T-helper 1 cell treated with Interleukin-12 subunit alpha and Interleukin-12 subunit beta and Interleukin-4 antibody, amounts not matched to agents 30 ng/mL and 1 ng/mL, for 36 hours (primary cell): ENCODE results near the gene SLC46A3. TPM values are rescaled to one million over a fixed set of nuclear protein-coding genes. Genes with fewer than 3 reads are reported as not detected.
"Not testable (repeated sequence)": the region's sequence is repeated elsewhere in the genome, so short reads cannot be mapped to it uniquely, and the experiment has no call there.

ENCODE experiments used
- intact Hi-C: fragments of 100-400 bp; cut with micrococcal nuclease; formaldehyde crosslinking; loops from one replicate; pipeline ENCODE4 v1.15.1; 2024
- total RNA-seq: library from RNA; stranded (reverse); gene quantifications from 2 replicates; pipeline ENCODE4 v1.2.3, GENCODE V29; 2022

The SLC46A3 gene, protein sequence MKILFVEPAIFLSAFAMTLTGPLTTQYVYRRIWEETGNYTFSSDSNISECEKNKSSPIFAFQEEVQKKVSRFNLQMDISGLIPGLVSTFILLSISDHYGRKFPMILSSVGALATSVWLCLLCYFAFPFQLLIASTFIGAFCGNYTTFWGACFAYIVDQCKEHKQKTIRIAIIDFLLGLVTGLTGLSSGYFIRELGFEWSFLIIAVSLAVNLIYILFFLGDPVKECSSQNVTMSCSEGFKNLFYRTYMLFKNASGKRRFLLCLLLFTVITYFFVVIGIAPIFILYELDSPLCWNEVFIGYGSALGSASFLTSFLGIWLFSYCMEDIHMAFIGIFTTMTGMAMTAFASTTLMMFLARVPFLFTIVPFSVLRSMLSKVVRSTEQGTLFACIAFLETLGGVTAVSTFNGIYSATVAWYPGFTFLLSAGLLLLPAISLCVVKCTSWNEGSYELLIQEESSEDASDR
- 11.2 and 11.4 TPM in 2 replicates for total RNA-seq

DNA sequence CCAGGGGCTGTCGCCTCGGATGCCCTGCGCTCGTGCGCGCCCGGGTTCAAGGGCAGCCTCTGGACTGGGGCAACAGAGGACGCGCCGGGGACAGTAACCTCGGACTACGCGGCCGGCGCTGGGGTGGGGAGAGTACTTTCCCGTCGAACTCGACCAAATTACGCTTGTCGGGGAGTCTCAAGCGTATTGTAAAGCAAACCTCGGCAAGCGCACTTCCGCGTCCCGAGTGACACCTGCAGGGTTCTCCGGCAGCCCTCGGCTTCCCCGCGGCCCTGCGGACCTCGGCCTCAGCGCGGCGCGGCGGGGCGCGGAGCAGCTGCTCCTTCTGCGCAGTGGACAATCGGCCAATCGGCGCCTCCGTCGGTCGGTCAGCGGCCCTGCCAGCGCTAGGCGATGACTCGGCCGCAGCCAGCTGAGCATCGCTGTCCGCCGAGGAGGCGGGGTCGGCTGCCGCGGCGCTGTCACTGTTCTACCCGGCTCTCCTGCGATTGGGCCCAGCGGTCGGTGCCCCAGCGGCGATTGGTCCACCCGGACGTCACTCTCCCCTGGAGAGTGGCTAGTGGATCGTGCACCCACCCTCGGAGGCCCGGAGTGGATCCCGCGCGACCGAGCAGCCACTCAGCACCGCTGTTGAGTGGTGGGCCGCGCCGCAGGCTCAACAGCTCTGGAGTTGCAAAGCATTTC is at the start of gene SLC46A3:
SLC46A3 (minus strand) TSS at position 428 of the 684 bp plus-strand sequence. CDS start 972 bp downstream, outside the sequence.
- intact Hi-C loops = loop anchor here (1.0 to 5.0 kb wide), 9 partner anchors 10 to 1466 kb away; partner anchors contain the start of genes LNX2, PAN3, POMP and RPL21

DNA sequence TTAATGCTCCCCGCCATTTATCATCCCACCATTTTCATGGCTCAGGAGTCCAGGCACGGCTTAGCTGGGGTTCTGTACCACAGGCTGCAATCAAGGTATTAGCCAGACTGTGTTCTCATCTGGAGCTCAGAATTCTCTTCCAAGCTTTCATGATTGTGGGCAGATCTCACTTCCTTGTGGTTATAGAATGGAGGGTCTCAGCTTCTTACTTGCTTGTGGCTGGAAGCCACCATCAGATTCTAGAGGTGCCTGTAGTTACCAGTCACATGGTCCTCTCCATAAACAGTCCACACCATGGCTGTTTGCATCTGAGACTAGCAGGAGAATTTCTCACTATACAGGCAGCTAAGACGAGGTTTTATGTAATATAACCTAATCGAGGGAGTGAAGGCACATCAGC is 45.1 kb upstream of the SLC46A3 start:
- intact Hi-C loops = no loop called here

DNA sequence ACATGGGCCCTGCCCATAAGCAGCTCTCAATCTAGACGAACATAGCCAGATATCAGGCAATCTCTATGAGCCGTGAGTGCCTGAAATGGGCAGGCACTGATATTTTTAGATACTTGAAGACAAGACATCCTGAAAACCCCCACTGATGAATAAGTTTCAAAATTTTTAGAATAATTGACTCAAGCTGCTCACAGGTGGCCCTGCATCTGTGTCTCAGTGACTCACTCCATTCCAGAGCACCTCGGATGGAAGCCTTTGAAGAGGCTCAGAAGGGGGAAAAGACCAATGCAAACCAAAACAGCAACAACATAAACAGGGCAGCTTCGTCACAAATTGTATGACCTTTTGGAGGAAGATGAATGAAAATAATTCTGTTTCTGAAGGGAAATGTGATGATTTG is 42.8 kb upstream of the SLC46A3 start:
- intact Hi-C loops = no loop called here

- intact Hi-C loops = loop anchor here (2.0 kb wide), 1 partner anchor 37 kb away; the partner anchor contains the start of gene SLC46A3
These were observed 36.7 kb upstream of the SLC46A3 start for GRCh38 chr13:28755546-28755870.

GRCh38 chr13:28754698-28755545 is 36.2 kb upstream of the SLC46A3 start:
- intact Hi-C loops = loop anchor here (2.0 kb wide), 1 partner anchor 36 kb away; the partner anchor contains the start of gene SLC46A3

DNA sequence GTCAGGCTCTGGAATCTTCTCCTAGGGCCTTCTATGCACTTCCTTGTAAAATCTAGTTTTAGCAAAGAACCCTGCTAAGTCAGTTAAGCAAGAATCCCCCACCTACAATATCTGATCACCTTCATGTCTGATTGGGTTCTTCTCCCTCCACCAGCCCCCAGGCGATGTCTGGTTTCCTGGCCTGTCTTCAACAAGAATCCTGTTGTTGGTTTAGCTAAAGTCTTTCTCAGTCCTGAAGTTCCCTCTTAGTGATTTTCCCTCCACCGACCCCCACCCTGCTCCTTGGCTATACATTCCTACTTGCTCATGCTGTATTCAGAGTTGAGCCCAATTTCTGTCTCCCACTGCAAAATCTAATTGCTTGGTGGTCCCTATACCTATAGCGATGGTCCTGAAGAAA is 35.2 kb upstream of the SLC46A3 start:
- intact Hi-C loops = loop anchor here (2.0 kb wide), 1 partner anchor 35 kb away; the partner anchor contains the start of gene SLC46A3

- intact Hi-C loops = no loop called here
These were observed 34.6 kb upstream of the SLC46A3 start for GRCh38 chr13:28753208-28753892.

- intact Hi-C loops = no loop called here
These were observed 32.6 kb upstream of the SLC46A3 start for GRCh38 chr13:28751175-28751960.

GRCh38 chr13:28750187-28751045 is 31.6 kb upstream of the SLC46A3 start:
- intact Hi-C loops = no loop called here

- intact Hi-C loops = no loop called here
These were observed 29.1 kb upstream of the SLC46A3 start for GRCh38 chr13:28747851-28748250.

- intact Hi-C loops = no loop called here
These were observed 27.5 kb upstream of the SLC46A3 start for GRCh38 chr13:28746287-28746612.

DNA sequence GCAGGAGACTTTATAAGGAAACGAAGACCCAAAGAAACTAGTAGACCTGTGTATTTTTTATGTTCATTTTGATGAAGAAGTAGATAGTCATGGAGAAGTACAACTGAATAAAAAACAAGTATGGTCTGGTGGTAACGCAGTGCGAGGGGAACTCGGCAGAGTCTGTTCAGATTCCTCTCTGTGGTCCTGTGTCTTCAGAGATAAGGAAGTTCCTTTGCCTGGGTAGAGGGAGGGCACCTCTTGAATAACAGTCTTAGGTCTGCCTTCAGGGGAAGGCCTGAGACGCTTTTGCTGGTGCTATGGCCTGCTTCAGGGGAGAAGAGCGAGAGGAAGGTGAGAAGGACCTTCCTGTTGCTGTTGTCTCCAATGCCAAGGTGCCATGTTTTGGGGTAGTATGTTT is 25.9 kb upstream of the SLC46A3 start:
- intact Hi-C loops = no loop called here

- intact Hi-C loops = no loop called here
These were observed 25.3 kb upstream of the SLC46A3 start for GRCh38 chr13:28744091-28744536.

GRCh38 chr13:28743499-28744083 is 24.8 kb upstream of the SLC46A3 start:
- intact Hi-C loops = no loop called here

DNA sequence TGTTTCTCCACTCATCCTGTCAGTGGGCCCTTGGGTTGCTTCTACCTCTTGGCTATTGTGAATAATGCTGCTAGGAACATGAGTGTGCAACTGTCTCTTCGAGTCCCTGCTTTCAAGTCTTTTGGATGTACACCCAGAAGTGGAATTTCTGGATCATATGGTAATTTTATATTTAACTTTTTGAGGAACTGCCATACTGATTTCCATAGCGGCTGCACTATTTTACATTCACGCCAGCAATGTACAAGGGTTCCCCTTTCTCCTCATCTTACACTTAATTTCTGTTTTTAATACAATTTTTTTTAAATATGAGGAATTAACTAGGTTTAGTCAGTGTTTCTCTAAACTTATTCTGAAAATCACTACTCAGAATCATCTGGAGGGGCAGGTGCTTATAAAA is 24.2 kb upstream of the SLC46A3 start:
- intact Hi-C loops = no loop called here

GRCh38 chr13:28742445-28742844 is 23.7 kb upstream of the SLC46A3 start:
- intact Hi-C loops = not testable (repeated sequence)

- intact Hi-C loops = no loop called here
These were observed 22.3 kb upstream of the SLC46A3 start for GRCh38 chr13:28741084-28741491.

GRCh38 chr13:28739376-28739775 is 20.6 kb upstream of the SLC46A3 start:
- intact Hi-C loops = no loop called here
